Gastrocnemius medialis (tissue), 4 donors: ENCODE data around the gene SHROOM3.

Experiments
- POLR2A ChIP-seq, 2 donors: fragments of 450-650 bp; IDR thresholded peaks; one replicate each; pipeline ENCODE4 v1.6.1; 2017; ENCODE audit warnings: antibody characterized with exemption in 2 of 2, mild to moderate bottlenecking in 2 of 2, moderate library complexity in 2 of 2
- TF ChIP-seq, protein P1 (sequence below), 5 experiments: fragments of 450-650 bp in 3 of 5; fragments of 200-600 bp in 2 of 5; sonication (generic) in 2 of 5; IDR thresholded peaks in 4 of 5; conservative IDR thresholded peaks in 1 of 5; 1 replicate in 4 of 5; 2 replicates in 1 of 5; pipeline ENCODE4 v1.5.1; 2016 to 2019; ENCODE audit warnings: antibody characterized with exemption in 5 of 5, mild to moderate bottlenecking in 3 of 5, moderate library complexity in 3 of 5

GRCh38 chr4:76756416-76756815 lies 321.4 kb downstream of the SHROOM3 start:
- TF ChIP-seq, protein P1, sequence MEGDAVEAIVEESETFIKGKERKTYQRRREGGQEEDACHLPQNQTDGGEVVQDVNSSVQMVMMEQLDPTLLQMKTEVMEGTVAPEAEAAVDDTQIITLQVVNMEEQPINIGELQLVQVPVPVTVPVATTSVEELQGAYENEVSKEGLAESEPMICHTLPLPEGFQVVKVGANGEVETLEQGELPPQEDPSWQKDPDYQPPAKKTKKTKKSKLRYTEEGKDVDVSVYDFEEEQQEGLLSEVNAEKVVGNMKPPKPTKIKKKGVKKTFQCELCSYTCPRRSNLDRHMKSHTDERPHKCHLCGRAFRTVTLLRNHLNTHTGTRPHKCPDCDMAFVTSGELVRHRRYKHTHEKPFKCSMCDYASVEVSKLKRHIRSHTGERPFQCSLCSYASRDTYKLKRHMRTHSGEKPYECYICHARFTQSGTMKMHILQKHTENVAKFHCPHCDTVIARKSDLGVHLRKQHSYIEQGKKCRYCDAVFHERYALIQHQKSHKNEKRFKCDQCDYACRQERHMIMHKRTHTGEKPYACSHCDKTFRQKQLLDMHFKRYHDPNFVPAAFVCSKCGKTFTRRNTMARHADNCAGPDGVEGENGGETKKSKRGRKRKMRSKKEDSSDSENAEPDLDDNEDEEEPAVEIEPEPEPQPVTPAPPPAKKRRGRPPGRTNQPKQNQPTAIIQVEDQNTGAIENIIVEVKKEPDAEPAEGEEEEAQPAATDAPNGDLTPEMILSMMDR (IDR thresholded peaks at IDR 0.05 in 4 of 5, conservative IDR thresholded peaks at IDR 0.05 in 1 of 5): no peak
- TF ChIP-seq POLR2A (IDR thresholded peaks at IDR 0.05): no peak
